ENCODE data around the gene SIRT3. TPM values are rescaled to one million over a fixed set of nuclear protein-coding genes. Genes with fewer than 3 reads are reported as not detected.

The SIRT3 gene
- total and polyA plus RNA-seq, 3 donors from 2014 or later = 31.7 to 57.0 (median 43.6) TPM

DNA sequence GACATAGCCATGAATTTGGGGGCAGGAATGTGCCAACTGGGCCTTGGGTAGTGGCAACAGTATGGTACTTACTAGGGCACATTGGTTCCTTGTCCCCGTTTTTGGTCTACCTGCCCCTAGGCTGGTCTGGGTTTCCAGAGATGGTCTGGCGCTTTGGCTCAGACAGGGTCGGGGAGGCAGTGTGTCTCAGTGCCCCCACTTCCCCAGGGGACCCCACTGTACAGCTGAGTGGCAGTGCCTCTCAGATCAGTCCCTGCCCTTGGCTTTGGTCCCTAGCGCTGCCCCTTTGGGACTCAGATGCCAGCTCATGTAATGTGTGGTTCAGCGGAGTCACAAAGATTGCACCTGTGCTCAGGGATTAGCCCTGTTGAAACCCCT is 25.4 kb downstream of the SIRT3 start:
- no peak for DNase-seq
- intact Hi-C loops (cut with DNase I; ENCODE audit: low total_unique reads) = no loop called here
- Histone ChIP-seq H3K27me3 (no peaks in the 10 kb centered on the region), H3K36me3 (ENCODE audit: low read depth, missing control alignments) (no peaks in the 10 kb centered on the region), H3K4me1 (peaks cover 19% of the 10 kb centered on the region), H3K4me3 (no peak overlapping the region), H3K9me3 (no peaks in the 10 kb centered on the region), H3K27ac (no peak overlapping the region)
- 90 to 96% methylated on average over 5 of the region's 5 CpGs for WGBS, 2 donors
- no peak for TF ChIP-seq POLR2A (IDR thresholded peaks at IDR 0.05)
- TF ChIP-seq, protein P1, sequence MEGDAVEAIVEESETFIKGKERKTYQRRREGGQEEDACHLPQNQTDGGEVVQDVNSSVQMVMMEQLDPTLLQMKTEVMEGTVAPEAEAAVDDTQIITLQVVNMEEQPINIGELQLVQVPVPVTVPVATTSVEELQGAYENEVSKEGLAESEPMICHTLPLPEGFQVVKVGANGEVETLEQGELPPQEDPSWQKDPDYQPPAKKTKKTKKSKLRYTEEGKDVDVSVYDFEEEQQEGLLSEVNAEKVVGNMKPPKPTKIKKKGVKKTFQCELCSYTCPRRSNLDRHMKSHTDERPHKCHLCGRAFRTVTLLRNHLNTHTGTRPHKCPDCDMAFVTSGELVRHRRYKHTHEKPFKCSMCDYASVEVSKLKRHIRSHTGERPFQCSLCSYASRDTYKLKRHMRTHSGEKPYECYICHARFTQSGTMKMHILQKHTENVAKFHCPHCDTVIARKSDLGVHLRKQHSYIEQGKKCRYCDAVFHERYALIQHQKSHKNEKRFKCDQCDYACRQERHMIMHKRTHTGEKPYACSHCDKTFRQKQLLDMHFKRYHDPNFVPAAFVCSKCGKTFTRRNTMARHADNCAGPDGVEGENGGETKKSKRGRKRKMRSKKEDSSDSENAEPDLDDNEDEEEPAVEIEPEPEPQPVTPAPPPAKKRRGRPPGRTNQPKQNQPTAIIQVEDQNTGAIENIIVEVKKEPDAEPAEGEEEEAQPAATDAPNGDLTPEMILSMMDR (IDR thresholded peaks at IDR 0.05) = no peak

DNA sequence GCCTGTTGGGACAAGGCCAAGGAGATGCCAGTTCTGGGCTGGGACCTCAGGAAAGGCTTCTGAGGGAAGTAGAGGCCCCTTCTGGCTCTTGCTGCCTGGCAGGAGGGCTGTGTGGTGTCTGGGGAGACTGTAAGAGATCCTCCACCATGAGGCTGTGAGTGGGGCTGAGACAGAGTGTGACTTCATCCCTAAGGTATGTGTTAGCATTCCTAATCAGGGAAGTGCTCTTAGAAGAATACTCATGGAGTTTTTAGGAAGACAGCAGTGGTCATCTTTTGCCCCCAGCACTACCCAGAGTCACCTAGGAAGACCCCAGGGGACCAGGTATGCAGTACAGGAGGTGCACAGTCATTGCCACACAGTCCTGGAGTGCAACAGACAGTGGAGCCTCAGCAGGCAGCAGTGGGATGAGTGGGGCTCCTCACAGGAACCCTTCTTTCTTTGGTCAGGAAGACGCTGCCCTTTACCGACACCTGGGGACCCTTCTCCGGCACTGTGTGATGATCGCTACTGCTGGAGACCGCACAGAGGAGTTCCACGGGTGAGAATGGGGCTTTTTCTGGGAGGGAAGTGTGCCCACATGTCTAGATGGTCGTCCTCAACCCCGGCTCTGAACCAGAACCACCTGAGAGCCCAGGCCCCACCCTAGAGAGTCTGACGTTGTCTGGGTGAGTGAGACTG is 25.9 kb downstream of the SIRT3 start:
- Histone ChIP-seq H3K27ac (no peak overlapping the region), H3K36me3 (ENCODE audit: low read depth, missing control alignments) (no peaks in the 10 kb centered on the region), H3K9me3 (no peaks in the 10 kb centered on the region), H3K27me3 (no peaks in the 10 kb centered on the region), H3K4me1 (peaks cover 24% of the 10 kb centered on the region), H3K4me3 (no peak overlapping the region)
- DNase-seq = peak; percentile 11
- intact Hi-C loops (cut with DNase I; ENCODE audit: low total_unique reads) = no loop called here
- TF ChIP-seq, protein P1 (IDR thresholded peaks at IDR 0.05) = no peak
- TF ChIP-seq POLR2A (IDR thresholded peaks at IDR 0.05) = no peak
- WGBS, 2 donors = 79 to 86% methylated on average over 8 to 9 of the region's 9 CpGs

DNA sequence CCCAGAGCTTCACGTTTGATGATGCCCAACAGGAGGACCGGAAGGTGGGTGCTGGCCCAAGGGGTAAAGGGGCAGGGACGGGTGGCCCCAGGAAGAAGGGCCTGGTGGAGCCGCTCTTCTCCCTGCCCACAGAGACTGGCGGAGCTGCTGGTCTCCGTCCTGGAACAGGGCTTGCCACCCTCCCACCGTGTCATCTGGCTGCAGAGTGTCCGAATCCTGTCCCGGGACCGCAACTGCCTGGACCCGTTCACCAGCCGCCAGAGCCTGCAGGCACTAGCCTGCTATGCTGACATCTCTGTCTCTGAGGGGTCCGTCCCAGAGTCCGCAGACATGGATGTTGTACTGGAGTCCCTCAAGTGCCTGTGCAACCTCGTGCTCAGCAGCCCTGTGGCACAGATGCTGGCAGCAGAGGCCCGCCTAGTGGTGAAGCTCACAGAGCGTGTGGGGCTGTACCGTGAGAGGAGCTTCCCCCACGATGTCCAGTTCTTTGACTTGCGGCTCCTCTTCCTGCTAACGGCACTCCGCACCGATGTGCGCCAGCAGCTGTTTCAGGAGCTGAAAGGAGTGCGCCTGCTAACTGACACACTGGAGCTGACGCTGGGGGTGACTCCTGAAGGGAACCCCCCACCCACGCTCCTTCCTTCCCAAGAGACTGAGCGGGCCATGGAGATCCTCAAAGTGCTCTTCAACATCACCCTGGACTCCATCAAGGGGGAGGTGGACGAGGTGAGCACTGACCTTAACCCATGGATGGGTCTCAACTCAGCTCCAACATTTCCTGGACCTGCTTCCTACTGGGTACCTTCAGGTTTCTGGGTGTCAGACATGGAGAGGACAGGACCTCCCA is 26.6 kb downstream of the SIRT3 start:
- DNase-seq = peak; percentile 17
- no peak for TF ChIP-seq POLR2A (IDR thresholded peaks at IDR 0.05)
- TF ChIP-seq, protein P1 (IDR thresholded peaks at IDR 0.05) = no peak
- peaks cover 24% of the 10 kb centered on the region for H3K4me1 ChIP-seq
- H3K9me3 ChIP-seq = no peaks in the 10 kb centered on the region
- WGBS, 2 donors = 34 to 47% methylated on average over 3 to 29 of the region's 29 CpGs
- no peaks in the 10 kb centered on the region for H3K27me3 ChIP-seq
- peak overlapping the region in 1 of 2 donors; percentile 96 for H3K27ac ChIP-seq
- H3K36me3 ChIP-seq (ENCODE audit: low read depth, missing control alignments) = no peaks in the 10 kb centered on the region
- peak overlapping the region; percentile 91 to 96 for H3K4me3 ChIP-seq
- intact Hi-C loops (cut with DNase I; ENCODE audit: low total_unique reads) = no loop called here

DNA sequence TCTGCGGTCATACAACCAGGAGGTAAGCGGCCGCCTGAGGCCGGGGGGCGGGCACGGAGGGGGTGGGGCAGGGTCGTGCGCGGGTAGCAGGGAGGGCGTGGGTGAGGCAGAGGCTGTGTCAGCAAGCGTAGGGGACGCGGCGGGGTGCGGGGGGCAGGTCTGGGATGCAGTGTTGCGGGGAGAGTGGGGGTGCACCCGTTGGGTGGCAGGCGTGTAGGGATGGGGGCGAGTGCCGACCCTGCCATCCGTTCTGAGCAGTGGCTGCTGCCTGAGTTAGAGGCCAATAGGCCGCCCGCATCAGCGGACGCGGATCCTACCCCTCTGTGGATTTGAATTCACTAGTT is 27.3 kb downstream of the SIRT3 start:
- Histone ChIP-seq H3K27ac (peak overlapping the region; percentile 90 to 96), H3K4me1 (peaks cover 24% of the 10 kb centered on the region), H3K9me3 (no peaks in the 10 kb centered on the region), H3K27me3 (no peaks in the 10 kb centered on the region), H3K36me3 (ENCODE audit: low read depth, missing control alignments) (no peaks in the 10 kb centered on the region), H3K4me3 (peak overlapping the region; percentile 91 to 96)
- no peak for TF ChIP-seq POLR2A (IDR thresholded peaks at IDR 0.05)
- TF ChIP-seq, protein P1 (IDR thresholded peaks at IDR 0.05) = no peak
- WGBS, 2 donors = 0 to 2% methylated on average over 12 to 26 of the region's 26 CpGs
- DNase-seq = peak; percentile 40
- intact Hi-C loops (cut with DNase I; ENCODE audit: low total_unique reads) = no loop called here
